WI38 (cell line): ENCODE measurements around the gene DCAF5.
"Not testable (repeated sequence)": the region's sequence is repeated elsewhere in the genome, so short reads cannot be mapped to it uniquely, and the experiment has no call there.

Source experiments
- H3K4me3 ChIP-seq: 2 replicates; pipeline ENCODE4 v1.5.1; 2011; ENCODE audit warnings: low read depth, mild to moderate bottlenecking, control low read depth, low read length
- TF ChIP-seq, protein P1 (sequence below): IDR thresholded peaks from 2 replicates; pipeline ENCODE4 v1.5.1; 2012; ENCODE audit warnings: low read depth, mild to moderate bottlenecking, control low read depth, low read length

The DCAF5 gene

DNA sequence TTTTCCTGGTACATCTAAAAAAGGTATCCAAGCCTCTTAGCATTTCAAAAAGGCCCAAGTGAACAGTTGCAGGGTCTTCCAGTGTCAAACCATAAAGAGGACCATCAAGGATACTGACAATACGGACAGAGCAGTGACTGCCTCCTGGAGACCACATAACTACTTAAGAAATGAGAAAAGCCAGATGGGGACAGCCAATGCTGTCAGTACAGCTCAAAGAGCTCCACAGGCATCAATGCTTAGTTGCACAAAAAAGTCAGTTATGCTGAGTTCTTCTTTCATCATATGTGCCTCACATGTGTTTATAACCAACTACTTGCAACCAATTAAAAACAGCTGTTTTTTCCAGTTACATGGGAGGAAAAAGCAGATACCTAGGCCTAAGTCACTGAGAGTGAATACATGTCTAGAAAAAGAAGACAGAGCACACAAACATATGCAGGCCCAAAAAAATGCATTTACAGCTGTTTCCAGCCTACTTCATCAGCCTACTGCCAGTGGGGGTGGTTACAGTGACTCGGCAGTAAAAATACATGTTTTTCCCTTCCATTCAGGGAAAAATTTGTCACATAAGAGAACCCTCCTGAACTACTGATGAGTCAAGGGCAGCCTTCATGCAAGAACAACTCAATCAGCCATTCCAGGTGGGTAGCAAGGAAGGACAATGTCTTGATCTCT, 84.0 kb downstream of the DCAF5 start:
- TF ChIP-seq, protein P1, sequence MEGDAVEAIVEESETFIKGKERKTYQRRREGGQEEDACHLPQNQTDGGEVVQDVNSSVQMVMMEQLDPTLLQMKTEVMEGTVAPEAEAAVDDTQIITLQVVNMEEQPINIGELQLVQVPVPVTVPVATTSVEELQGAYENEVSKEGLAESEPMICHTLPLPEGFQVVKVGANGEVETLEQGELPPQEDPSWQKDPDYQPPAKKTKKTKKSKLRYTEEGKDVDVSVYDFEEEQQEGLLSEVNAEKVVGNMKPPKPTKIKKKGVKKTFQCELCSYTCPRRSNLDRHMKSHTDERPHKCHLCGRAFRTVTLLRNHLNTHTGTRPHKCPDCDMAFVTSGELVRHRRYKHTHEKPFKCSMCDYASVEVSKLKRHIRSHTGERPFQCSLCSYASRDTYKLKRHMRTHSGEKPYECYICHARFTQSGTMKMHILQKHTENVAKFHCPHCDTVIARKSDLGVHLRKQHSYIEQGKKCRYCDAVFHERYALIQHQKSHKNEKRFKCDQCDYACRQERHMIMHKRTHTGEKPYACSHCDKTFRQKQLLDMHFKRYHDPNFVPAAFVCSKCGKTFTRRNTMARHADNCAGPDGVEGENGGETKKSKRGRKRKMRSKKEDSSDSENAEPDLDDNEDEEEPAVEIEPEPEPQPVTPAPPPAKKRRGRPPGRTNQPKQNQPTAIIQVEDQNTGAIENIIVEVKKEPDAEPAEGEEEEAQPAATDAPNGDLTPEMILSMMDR: no peak
- no peak overlapping the region for H3K4me3 ChIP-seq

- TF ChIP-seq, protein P1: no peak
- H3K4me3 ChIP-seq: no peak overlapping the region
Measured at GRCh38 chr14:69066396-69067171, 86.3 kb downstream of the DCAF5 start.

DNA sequence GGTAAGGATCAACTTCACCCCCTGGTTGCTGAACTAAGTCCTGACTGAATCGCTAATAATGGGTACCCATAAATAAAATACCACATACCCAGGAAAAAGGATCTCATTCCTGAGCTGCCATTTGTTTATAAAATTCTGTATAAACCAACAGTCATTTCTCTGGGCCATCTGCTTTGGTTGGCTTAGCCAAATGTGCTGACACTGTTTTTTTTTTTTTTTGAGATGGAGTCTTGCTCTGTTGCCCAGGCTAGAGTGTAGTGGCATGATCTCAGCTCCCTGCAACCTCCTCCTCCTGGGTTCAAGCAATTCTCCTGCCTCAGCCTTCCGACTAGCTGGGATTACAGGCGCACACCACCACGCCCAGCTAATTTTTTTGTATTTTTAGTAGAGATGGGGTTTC, 87.0 kb downstream of the DCAF5 start:
- not testable (repeated sequence) for H3K4me3 ChIP-seq

GRCh38 chr14:69064596-69064995, 88.3 kb downstream of the DCAF5 start:
- H3K4me3 ChIP-seq: no peak overlapping the region
- TF ChIP-seq, protein P1: no peak

- no peak overlapping the region for H3K4me3 ChIP-seq
- TF ChIP-seq, protein P1: no peak
Measured at GRCh38 chr14:69059658-69060623, 93.0 kb downstream of the DCAF5 start.

DNA sequence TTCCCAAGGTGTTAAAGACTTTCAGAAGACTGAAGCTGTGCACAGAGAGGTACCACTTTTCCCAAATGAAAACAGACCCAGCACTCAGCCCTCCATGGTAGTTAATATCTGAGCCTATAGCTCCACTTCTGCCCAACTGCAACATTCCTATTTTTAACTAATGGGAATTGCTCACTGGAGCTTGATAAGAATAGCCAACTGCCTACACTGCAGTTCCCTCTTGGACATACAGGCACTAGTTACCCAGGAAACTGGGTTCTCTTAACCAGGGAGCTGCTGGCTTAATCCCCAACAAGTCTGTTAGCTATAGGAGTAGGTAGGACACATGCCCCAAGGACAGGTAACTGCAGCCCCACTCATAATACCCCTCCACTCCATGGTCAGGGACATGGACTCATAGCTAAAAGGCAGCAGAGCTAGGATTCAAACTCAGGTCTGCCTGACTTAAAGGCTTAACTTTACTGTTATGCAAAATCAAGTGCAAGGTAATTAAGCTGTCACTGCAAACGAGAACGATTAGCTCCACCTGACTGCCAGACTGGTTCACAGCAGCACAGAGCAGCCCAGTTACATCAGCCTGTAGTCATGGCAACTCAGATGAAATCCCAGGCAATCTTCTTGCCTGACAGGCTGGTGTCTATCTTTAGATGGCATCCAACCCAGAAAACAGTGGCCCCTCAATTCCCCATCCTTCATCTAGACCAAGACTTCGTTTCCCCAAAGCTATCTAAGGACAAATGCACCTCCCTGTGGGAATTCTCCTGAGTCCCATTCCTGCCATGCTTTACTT, 96.7 kb downstream of the DCAF5 start:
- TF ChIP-seq, protein P1: no peak
- no peak overlapping the region for H3K4me3 ChIP-seq

DNA sequence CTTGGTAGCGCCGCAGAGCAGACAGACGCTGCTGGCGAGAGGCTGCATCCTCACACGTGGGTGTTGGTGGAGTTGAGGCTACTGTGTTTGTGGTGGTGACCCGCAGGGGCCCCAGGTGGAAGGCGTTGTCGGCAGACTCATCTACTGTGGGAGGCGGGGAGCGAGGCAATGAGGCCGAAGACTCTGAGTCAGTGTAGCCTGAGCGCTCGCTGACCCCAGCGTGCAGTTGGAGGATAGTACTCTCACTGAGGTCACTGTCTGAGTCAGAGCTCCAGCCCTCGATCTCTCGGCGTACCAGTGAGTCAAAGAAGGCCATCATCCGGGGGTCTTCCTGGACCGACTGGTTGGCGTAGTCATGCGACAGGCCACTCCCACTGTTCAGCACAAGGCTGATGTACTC, 97.8 kb downstream of the DCAF5 start:
- TF ChIP-seq, protein P1: no peak
- no peak overlapping the region for H3K4me3 ChIP-seq
